Measurements from ENCODE around the gene AGAP3. TPM values are rescaled to one million over a fixed set of nuclear protein-coding genes. Genes with fewer than 3 reads are reported as not detected.

AGAP3 gene
- total and polyA plus RNA-seq, 12 donors = 40.2 to 93.4 (median 50.3) TPM

DNA sequence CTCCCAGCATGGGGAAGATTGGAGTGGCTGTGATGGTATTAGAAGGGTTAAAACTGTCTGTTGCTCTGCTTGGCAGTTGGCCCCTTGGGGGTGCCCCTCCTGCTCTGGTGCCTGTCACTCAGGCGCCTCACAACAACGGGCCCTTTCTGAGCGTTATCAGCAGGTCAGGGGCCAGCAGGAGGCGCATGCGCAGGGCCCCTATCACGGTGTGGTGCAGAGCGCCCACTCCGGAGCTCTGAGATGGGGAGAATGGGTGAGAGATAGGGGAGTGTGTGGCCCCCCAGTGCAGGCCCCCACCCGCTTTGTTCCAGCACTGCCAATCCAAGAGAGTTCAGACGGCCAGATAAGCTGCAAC lies 56.4 kb downstream of the AGAP3 start:
- H3K27me3 ChIP-seq = no peaks in the 10 kb centered on the region
- peak overlapping the region in 2 of 10 donors; percentile 22 to 36 for H3K27ac ChIP-seq
- DNase-seq = no peak
- WGBS, 2 donors = 35 to 48% methylated on average over 10 of the region's 10 CpGs
- H3K9me3 ChIP-seq = no peaks in the 10 kb centered on the region
- intact Hi-C loops (cut with DNase I) = no loop called here
- TF ChIP-seq, protein P1, sequence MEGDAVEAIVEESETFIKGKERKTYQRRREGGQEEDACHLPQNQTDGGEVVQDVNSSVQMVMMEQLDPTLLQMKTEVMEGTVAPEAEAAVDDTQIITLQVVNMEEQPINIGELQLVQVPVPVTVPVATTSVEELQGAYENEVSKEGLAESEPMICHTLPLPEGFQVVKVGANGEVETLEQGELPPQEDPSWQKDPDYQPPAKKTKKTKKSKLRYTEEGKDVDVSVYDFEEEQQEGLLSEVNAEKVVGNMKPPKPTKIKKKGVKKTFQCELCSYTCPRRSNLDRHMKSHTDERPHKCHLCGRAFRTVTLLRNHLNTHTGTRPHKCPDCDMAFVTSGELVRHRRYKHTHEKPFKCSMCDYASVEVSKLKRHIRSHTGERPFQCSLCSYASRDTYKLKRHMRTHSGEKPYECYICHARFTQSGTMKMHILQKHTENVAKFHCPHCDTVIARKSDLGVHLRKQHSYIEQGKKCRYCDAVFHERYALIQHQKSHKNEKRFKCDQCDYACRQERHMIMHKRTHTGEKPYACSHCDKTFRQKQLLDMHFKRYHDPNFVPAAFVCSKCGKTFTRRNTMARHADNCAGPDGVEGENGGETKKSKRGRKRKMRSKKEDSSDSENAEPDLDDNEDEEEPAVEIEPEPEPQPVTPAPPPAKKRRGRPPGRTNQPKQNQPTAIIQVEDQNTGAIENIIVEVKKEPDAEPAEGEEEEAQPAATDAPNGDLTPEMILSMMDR (IDR thresholded peaks at IDR 0.05) = no peak
- peak in 7 of 8 donors; percentile 22 to 67 (median 40) for ATAC-seq
- peaks cover 3 to 28% (median 16%) of the 10 kb centered on the region in 9 donors for H3K4me1 ChIP-seq
- H3K4me3 ChIP-seq = no peak overlapping the region
- peaks cover 0 to 72% (median 0%) of the 10 kb centered on the region in 9 donors for H3K36me3 ChIP-seq

DNA sequence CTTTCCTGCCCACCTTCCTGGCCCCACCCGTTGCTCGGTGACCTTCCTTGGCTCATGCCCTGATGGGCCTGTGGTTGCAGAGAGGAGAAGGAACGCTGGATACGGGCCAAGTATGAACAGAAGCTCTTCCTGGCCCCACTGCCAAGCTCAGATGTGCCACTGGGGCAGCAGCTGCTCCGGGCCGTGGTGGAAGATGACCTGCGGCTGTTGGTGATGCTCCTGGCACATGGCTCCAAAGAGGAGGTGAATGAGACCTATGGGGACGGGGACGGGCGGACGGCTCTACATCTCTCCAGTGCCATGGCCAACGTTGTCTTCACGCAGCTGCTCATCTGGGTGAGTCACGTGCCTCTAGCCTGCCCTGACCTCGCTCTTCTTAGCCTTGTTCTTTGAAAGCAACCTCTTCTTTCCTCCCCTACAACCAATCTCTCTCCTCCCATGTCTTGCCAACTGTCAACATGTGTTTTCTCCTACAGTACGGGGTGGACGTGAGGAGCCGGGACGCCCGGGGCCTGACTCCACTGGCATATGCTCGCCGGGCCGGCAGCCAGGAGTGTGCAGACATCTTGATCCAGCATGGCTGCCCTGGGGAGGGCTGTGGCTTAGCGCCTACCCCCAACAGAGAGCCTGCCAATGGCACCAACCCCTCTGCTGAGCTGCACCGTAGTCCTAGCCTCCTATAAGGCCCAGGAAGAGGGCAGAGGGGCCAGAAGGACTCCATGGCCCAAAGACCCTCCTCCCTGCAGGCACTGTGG lies 57.2 kb downstream of the AGAP3 start:
- peak in 6 of 8 donors; percentile 12 to 60 (median 48) for ATAC-seq
- no peak for DNase-seq
- peaks cover 3 to 21% (median 9%) of the 10 kb centered on the region in 9 donors for H3K4me1 ChIP-seq
- no peak overlapping the region for H3K4me3 ChIP-seq
- H3K27ac ChIP-seq = peak overlapping the region in 1 of 10 donors; percentile 36
- H3K36me3 ChIP-seq = peaks cover 0 to 65% (median 0%) of the 10 kb centered on the region in 9 donors
- TF ChIP-seq, protein P1 (IDR thresholded peaks at IDR 0.05) = no peak
- no peaks in the 10 kb centered on the region for H3K9me3 ChIP-seq
- intact Hi-C loops (cut with DNase I) = no loop called here
- WGBS, 2 donors = 65 to 70% methylated on average over 25 of the region's 25 CpGs
- H3K27me3 ChIP-seq = no peaks in the 10 kb centered on the region

DNA sequence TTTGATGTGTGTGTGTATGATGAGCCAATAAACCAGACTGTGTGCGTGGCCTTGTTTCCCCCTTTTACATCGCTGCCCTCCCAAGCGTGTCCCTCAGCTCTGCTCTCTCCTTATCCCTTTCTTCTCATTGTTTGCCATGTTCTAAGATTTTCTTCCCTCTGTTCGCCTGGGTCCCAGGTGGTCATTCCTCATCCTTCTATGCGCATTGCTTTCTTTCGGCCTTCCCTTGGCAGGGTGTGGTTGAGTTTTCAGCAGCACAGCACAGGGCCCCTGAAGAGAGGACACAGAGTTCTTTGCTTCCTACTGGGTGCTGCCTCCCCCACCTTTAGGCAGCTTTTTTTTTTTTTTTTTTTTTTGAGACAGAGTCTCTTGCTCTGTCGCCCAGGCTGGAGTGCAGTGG lies 58.1 kb downstream of the AGAP3 start:
- Histone ChIP-seq H3K4me3 (no peak overlapping the region), H3K27me3 (no peaks in the 10 kb centered on the region), H3K4me1 (peaks cover 3 to 14% (median 9%) of the 10 kb centered on the region in 9 donors), H3K36me3 (peaks cover 0 to 58% (median 0%) of the 10 kb centered on the region in 9 donors), H3K27ac (no peak overlapping the region), H3K9me3 (no peaks in the 10 kb centered on the region)
- TF ChIP-seq, protein P1 (IDR thresholded peaks at IDR 0.05) = no peak
- intact Hi-C loops (cut with DNase I) = no loop called here
- ATAC-seq = no peak
- no peak for DNase-seq
- 94 to 96% methylated on average over 7 of the region's 7 CpGs for WGBS, 2 donors

GRCh38 chr7:151146761-151147160 lies 60.5 kb downstream of the AGAP3 start:
- H3K9me3 ChIP-seq = no peaks in the 10 kb centered on the region
- H3K4me3 ChIP-seq = no peak overlapping the region
- intact Hi-C loops (cut with DNase I) = no loop called here
- peaks cover 3 to 14% (median 9%) of the 10 kb centered on the region in 9 donors for H3K4me1 ChIP-seq
- peaks cover 0 to 34% (median 0%) of the 10 kb centered on the region in 9 donors for H3K36me3 ChIP-seq
- DNase-seq (no peak), ATAC-seq (no peak)
- TF ChIP-seq, protein P1 (IDR thresholded peaks at IDR 0.05) = no peak
- H3K27me3 ChIP-seq = peaks cover 0 to 15% (median 9%) of the 10 kb centered on the region in 7 donors
- H3K27ac ChIP-seq = no peak overlapping the region
- 55 to 67% methylated on average over 3 of the region's 3 CpGs for WGBS, 2 donors

Data from heart right ventricle (tissue), 16 donors.